Activated naive CD4-positive, alpha-beta T cell treated with anti-CD3 and anti-CD28 coated beads, Interleukin-2, amount 50 U/mL, for 24 hours (primary cell): ENCODE measurements around the gene NHSL1.

ENCODE experiments used
- H3K27ac Mint-ChIP-seq: one replicate; pipeline ENCODE4 v1.8.0; 2021; ENCODE audit warnings: mild to moderate bottlenecking, mixed read lengths
- H3K27me3 Mint-ChIP-seq: one replicate; pipeline ENCODE4 v1.8.0; 2021; ENCODE audit warnings: mixed read lengths
- H3K36me3 Mint-ChIP-seq: one replicate; pipeline ENCODE4 v1.8.0; 2021; ENCODE audit warnings: mixed read lengths
- H3K4me1 Mint-ChIP-seq: one replicate; pipeline ENCODE4 v1.8.0; 2021; ENCODE audit warnings: mixed read lengths
- H3K4me3 Mint-ChIP-seq: one replicate; pipeline ENCODE4 v1.8.0; 2021; ENCODE audit warnings: mild to moderate bottlenecking, mixed read lengths
- H3K9me3 Mint-ChIP-seq: one replicate; pipeline ENCODE4 v1.8.0; 2021; ENCODE audit warnings: mixed read lengths

Gene NHSL1, protein sequence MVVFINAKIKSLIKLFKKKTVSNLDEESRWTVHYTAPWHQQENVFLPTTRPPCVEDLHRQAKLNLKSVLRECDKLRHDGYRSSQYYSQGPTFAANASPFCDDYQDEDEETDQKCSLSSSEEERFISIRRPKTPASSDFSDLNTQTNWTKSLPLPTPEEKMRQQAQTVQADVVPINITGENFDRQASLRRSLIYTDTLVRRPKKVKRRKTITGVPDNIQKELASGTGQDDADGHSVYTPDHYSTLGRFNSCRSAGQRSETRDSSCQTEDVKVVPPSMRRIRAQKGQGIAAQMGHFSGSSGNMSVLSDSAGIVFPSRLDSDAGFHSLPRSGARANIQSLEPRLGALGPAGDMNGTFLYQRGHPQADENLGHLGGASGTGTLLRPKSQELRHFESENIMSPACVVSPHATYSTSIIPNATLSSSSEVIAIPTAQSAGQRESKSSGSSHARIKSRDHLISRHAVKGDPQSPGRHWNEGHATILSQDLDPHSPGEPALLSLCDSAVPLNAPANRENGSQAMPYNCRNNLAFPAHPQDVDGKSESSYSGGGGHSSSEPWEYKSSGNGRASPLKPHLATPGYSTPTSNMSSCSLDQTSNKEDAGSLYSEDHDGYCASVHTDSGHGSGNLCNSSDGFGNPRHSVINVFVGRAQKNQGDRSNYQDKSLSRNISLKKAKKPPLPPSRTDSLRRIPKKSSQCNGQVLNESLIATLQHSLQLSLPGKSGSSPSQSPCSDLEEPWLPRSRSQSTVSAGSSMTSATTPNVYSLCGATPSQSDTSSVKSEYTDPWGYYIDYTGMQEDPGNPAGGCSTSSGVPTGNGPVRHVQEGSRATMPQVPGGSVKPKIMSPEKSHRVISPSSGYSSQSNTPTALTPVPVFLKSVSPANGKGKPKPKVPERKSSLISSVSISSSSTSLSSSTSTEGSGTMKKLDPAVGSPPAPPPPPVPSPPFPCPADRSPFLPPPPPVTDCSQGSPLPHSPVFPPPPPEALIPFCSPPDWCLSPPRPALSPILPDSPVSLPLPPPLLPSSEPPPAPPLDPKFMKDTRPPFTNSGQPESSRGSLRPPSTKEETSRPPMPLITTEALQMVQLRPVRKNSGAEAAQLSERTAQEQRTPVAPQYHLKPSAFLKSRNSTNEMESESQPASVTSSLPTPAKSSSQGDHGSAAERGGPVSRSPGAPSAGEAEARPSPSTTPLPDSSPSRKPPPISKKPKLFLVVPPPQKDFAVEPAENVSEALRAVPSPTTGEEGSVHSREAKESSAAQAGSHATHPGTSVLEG (N-terminal part only)

GRCh38 chr6:138499303-138500018 lies at the start of gene NHSL1:
Gene NHSL1, minus strand, starts transcription at chr6:138499494. Its CDS starts 204 bp downstream, at chr6:138499290.
- no peaks in the 10 kb centered on the region for H3K9me3 Mint-ChIP-seq
- H3K27me3 Mint-ChIP-seq, result peaks cover 3% of the 10 kb centered on the region
- H3K4me3 Mint-ChIP-seq, result no peak within 1 kb of the TSS

GRCh38 chr6:138546733-138547185 lies 47.5 kb upstream of the NHSL1 start:
- Mint-ChIP-seq H3K36me3 (no peaks in the 10 kb centered on the region), H3K27me3 (peaks cover 3% of the 10 kb centered on the region), H3K9me3 (no peaks in the 10 kb centered on the region), H3K27ac (no peak overlapping the region), H3K4me3 (no peak overlapping the region), H3K4me1 (no peaks in the 10 kb centered on the region)

More at GRCh38 chr6:138499303-138500018, at the start of gene NHSL1:
- H3K36me3 Mint-ChIP-seq, result peaks cover 2% of the 10 kb centered on the region
- H3K27ac Mint-ChIP-seq, result no peak within 1 kb of the TSS
- peaks cover 4% of the 10 kb centered on the region for H3K4me1 Mint-ChIP-seq

DNA sequence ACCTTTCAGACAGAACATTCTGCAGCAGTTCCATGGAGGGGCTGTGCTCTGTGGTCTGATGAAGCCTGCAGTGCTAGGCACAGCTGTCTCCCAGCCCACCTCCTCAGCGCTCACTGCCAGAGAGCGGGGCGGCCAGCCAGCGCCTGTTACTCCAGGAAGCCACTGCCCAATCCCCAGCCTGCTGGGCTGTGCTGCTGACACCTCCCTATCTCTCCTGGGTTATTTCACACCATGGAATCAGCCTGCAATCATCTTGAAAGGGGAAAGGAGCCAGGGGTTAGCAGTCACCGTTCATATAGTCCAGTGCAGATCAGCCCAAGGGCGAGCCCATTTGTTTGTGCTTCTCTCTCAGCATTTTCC lies 46.3 kb upstream of the NHSL1 start:
- H3K9me3 Mint-ChIP-seq, result no peaks in the 10 kb centered on the region
- H3K27me3 Mint-ChIP-seq, result peaks cover 1% of the 10 kb centered on the region
- H3K27ac Mint-ChIP-seq, result no peak overlapping the region
- no peaks in the 10 kb centered on the region for H3K36me3 Mint-ChIP-seq
- no peak overlapping the region for H3K4me3 Mint-ChIP-seq
- no peaks in the 10 kb centered on the region for H3K4me1 Mint-ChIP-seq

- Mint-ChIP-seq H3K9me3 (no peaks in the 10 kb centered on the region), H3K4me1 (no peaks in the 10 kb centered on the region), H3K4me3 (no peak overlapping the region), H3K36me3 (no peaks in the 10 kb centered on the region), H3K27ac (no peak overlapping the region), H3K27me3 (peaks cover 1% of the 10 kb centered on the region)
Observed at GRCh38 chr6:138544501-138544900, 45.2 kb upstream of the NHSL1 start.

- no peaks in the 10 kb centered on the region for H3K4me1 Mint-ChIP-seq
- no peaks in the 10 kb centered on the region for H3K9me3 Mint-ChIP-seq
Observed at GRCh38 chr6:138543657-138544056, 44.4 kb upstream of the NHSL1 start.

GRCh38 chr6:138541823-138542481 lies 42.7 kb upstream of the NHSL1 start:
- Mint-ChIP-seq H3K36me3 (no peaks in the 10 kb centered on the region), H3K4me3 (no peak overlapping the region), H3K9me3 (no peaks in the 10 kb centered on the region), H3K4me1 (no peaks in the 10 kb centered on the region), H3K27ac (no peak overlapping the region), H3K27me3 (peaks cover 1% of the 10 kb centered on the region)

More at GRCh38 chr6:138543657-138544056, 44.4 kb upstream of the NHSL1 start:
- Mint-ChIP-seq H3K36me3 (no peaks in the 10 kb centered on the region), H3K4me3 (no peak overlapping the region), H3K27ac (no peak overlapping the region), H3K27me3 (peaks cover 1% of the 10 kb centered on the region)

GRCh38 chr6:138540468-138540867 lies 41.2 kb upstream of the NHSL1 start:
- H3K4me1 Mint-ChIP-seq, result no peaks in the 10 kb centered on the region
- no peak overlapping the region for H3K27ac Mint-ChIP-seq
- H3K36me3 Mint-ChIP-seq, result no peaks in the 10 kb centered on the region
- H3K27me3 Mint-ChIP-seq, result peaks cover 8% of the 10 kb centered on the region
- no peak overlapping the region for H3K4me3 Mint-ChIP-seq
- H3K9me3 Mint-ChIP-seq, result no peaks in the 10 kb centered on the region

DNA sequence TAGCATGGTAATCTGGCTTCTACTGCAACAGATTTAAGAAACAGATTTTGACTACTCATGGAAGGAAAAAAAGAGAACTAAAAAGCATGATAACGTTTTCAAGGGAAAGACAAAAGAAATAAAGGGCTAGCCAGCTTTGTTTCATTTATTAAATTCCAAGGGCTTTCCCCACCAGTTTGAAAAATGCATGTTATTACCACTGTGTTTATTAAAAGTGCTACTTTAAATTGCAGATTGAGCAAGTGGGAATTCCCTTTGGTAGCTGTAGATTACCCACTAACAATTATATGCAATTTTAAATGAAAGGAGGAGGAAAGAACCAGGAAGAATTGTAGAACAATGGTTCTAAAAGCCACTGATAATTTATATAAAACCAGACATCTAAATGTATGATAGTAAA lies 40.6 kb upstream of the NHSL1 start:
- no peak overlapping the region for H3K4me3 Mint-ChIP-seq
- H3K9me3 Mint-ChIP-seq, result no peaks in the 10 kb centered on the region
- no peaks in the 10 kb centered on the region for H3K36me3 Mint-ChIP-seq
- no peak overlapping the region for H3K27ac Mint-ChIP-seq
- no peaks in the 10 kb centered on the region for H3K4me1 Mint-ChIP-seq
- H3K27me3 Mint-ChIP-seq, result peaks cover 8% of the 10 kb centered on the region

DNA sequence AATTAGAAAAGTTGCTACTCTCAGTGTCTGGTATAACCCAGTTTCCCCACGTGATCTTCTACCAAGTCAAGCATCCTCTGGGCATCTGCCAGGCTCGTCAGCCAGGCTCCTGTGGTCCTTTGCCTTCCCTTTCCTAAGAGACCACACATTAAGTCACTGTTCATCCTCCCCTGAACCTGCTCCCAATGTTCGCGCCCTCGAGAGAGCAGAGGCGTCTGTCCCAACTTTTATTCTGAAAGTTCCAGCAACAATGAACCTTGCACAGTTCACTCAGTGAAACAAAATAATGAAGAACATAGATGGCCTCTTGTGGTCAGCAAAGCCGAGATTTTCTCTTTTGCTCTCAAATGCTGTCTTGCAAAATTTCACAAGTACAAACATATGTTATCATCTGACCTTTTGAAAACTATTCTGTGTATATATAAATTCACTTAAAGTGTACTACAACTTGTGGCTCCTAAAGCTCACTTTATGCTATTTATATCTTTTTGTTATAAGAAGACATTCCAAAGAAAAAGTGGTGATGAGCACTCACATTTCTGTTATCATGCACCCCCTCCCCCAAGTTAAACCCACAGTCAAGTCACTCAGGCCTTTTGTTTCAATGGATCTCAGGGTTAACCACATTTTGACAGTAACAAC lies 39.2 kb upstream of the NHSL1 start:
- no peaks in the 10 kb centered on the region for H3K9me3 Mint-ChIP-seq
- no peaks in the 10 kb centered on the region for H3K4me1 Mint-ChIP-seq
- H3K4me3 Mint-ChIP-seq, result no peak overlapping the region
- H3K36me3 Mint-ChIP-seq, result no peaks in the 10 kb centered on the region
- H3K27ac Mint-ChIP-seq, result no peak overlapping the region
- peaks cover 8% of the 10 kb centered on the region for H3K27me3 Mint-ChIP-seq

- H3K4me3 Mint-ChIP-seq, result no peak overlapping the region
- no peaks in the 10 kb centered on the region for H3K9me3 Mint-ChIP-seq
- H3K27me3 Mint-ChIP-seq, result peaks cover 13% of the 10 kb centered on the region
- no peaks in the 10 kb centered on the region for H3K4me1 Mint-ChIP-seq
- no peaks in the 10 kb centered on the region for H3K36me3 Mint-ChIP-seq
- H3K27ac Mint-ChIP-seq, result no peak overlapping the region
Observed at GRCh38 chr6:138537106-138537505, 37.8 kb upstream of the NHSL1 start.

- Mint-ChIP-seq H3K36me3 (no peaks in the 10 kb centered on the region), H3K27ac (no peak overlapping the region), H3K9me3 (no peaks in the 10 kb centered on the region)
Observed at GRCh38 chr6:138535728-138536455, 36.6 kb upstream of the NHSL1 start.

DNA sequence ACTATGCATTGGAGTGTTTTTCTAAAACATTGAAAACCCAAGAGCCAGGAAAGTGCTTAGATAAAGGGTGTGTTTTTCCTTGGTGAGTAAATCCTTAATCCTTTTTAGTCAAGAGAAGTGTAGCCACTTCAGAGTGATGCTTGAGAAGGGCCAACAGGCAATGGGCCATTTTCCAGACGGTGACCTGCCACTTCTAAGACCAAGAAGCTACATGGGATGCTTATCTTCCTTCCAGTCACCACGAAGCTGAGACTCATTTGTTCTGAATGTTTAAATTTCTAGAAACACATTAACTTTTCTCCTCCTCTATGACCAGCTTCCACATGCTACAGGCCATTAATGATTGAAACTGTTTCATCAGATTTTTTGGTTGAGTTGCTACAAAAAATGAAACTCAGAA lies 34.4 kb upstream of the NHSL1 start:
- H3K9me3 Mint-ChIP-seq, result no peaks in the 10 kb centered on the region
- no peak overlapping the region for H3K27ac Mint-ChIP-seq
- H3K4me3 Mint-ChIP-seq, result no peak overlapping the region
- H3K36me3 Mint-ChIP-seq, result no peaks in the 10 kb centered on the region
- H3K4me1 Mint-ChIP-seq, result no peaks in the 10 kb centered on the region
- peaks cover 17% of the 10 kb centered on the region for H3K27me3 Mint-ChIP-seq

More at GRCh38 chr6:138535728-138536455, 36.6 kb upstream of the NHSL1 start:
- H3K4me1 Mint-ChIP-seq, result no peaks in the 10 kb centered on the region
- peaks cover 17% of the 10 kb centered on the region for H3K27me3 Mint-ChIP-seq
- H3K4me3 Mint-ChIP-seq, result no peak overlapping the region

DNA sequence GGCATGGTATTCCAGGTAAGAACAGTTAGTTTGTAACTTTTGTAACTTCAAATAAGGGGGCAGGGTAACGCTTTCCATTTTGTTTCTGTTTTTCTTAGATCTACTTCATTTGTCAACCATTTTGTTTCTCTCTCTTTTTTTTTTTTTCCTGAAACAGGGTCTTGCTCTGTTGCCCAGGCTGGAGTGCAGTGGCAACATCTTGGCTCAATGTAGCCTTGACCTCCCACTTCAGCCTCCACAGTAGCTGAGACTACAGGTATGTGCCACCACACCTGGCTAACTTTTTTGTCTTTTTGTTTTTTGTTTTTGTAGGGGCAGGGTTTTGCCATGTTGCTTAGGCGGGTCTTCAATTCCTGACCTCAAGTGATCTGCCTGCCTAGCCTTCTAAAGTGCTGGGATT lies 32.1 kb upstream of the NHSL1 start:
- no peaks in the 10 kb centered on the region for H3K36me3 Mint-ChIP-seq
- no peaks in the 10 kb centered on the region for H3K9me3 Mint-ChIP-seq
- H3K4me3 Mint-ChIP-seq, result no peak overlapping the region
- no peaks in the 10 kb centered on the region for H3K4me1 Mint-ChIP-seq
- H3K27me3 Mint-ChIP-seq, result peaks cover 22% of the 10 kb centered on the region
- H3K27ac Mint-ChIP-seq, result no peak overlapping the region
